ENCODE results near the gene KRT31.
A peak's percentile ranks its signal among the peaks of the same experiment; 100 is the strongest.
"Not testable (repeated sequence)": the region's sequence is repeated elsewhere in the genome, so short reads cannot be mapped to it uniquely, and the experiment has no call there.

KRT31 gene

GRCh38 chr17:41396996-41397660, at the start of gene KRT31:
TSS of gene KRT31 (minus strand) at chr17:41397608. CDS start at chr17:41397539, 69 bp downstream.
- no peak for DNase-seq

- DNase-seq, result no peak
These were observed 49.4 kb upstream of the KRT31 start for GRCh38 chr17:41446806-41447205.

- no peak for DNase-seq
These were observed 47.2 kb upstream of the KRT31 start for GRCh38 chr17:41444640-41445039.

- no peak for DNase-seq
These were observed 46.8 kb upstream of the KRT31 start for GRCh38 chr17:41444186-41444585.

GRCh38 chr17:41442739-41443138, 45.3 kb upstream of the KRT31 start:
- DNase-seq, result no peak

GRCh38 chr17:41440531-41441033, 43.2 kb upstream of the KRT31 start, which contains the start of gene KRT38:
TSS of gene KRT38 (minus strand) at chr17:41440983. CDS start at chr17:41440921, 62 bp downstream.
- no peak for DNase-seq

- DNase-seq, result no peak
These were observed 42.0 kb upstream of the KRT31 start for GRCh38 chr17:41439375-41439774.

GRCh38 chr17:41437769-41438168, 40.4 kb upstream of the KRT31 start:
- DNase-seq, result no peak

- DNase-seq, result no peak
These were observed 39.8 kb upstream of the KRT31 start for GRCh38 chr17:41437254-41437653.

- DNase-seq, result no peak
These were observed 37.0 kb upstream of the KRT31 start for GRCh38 chr17:41434415-41434814.

- no peak for DNase-seq
These were observed 36.6 kb upstream of the KRT31 start for GRCh38 chr17:41434005-41434404.

GRCh38 chr17:41433586-41433985, 36.2 kb upstream of the KRT31 start:
- DNase-seq, result no peak

GRCh38 chr17:41430376-41430775, 33.0 kb upstream of the KRT31 start:
- DNase-seq, result not testable (repeated sequence)

- no peak for DNase-seq
These were observed 32.3 kb upstream of the KRT31 start for GRCh38 chr17:41429667-41430066.

GRCh38 chr17:41428591-41429291, 31.3 kb upstream of the KRT31 start:
- no peak for DNase-seq

GRCh38 chr17:41424111-41424635, 26.8 kb upstream of the KRT31 start, which contains the start of gene KRT37:
TSS of gene KRT37 (minus strand) at chr17:41424585. CDS start at chr17:41424523, 62 bp downstream.
- no peak for DNase-seq

GRCh38 chr17:41422586-41422985, 25.2 kb upstream of the KRT31 start:
- DNase-seq, result not testable (repeated sequence)

- DNase-seq, result no peak
These were observed 24.2 kb upstream of the KRT31 start for GRCh38 chr17:41421617-41422016.

- DNase-seq, result no peak
These were observed 23.7 kb upstream of the KRT31 start for GRCh38 chr17:41421116-41421515.

GRCh38 chr17:41420134-41420533, 22.7 kb upstream of the KRT31 start:
- no peak for DNase-seq

GRCh38 chr17:41419716-41420115, 22.3 kb upstream of the KRT31 start:
- DNase-seq, result no peak

- no peak for DNase-seq
These were observed 20.9 kb upstream of the KRT31 start for GRCh38 chr17:41418116-41418860.

- peak; percentile 9 for DNase-seq
These were observed 20.2 kb upstream of the KRT31 start for GRCh38 chr17:41417576-41418015.
